NCI-H1048 (cell line): ENCODE results near the gene PNPLA6.
A peak's percentile ranks its signal among the peaks of the same experiment; 100 is the strongest.
"Not testable (repeated sequence)": the region's sequence is repeated elsewhere in the genome, so short reads cannot be mapped to it uniquely, and the experiment has no call there.

ENCODE experiments used
- DNase-seq: peaks from one replicate; lab custom pipeline; 2025; lab: John Stamatoyannopoulos, UW

The PNPLA6 gene

DNA sequence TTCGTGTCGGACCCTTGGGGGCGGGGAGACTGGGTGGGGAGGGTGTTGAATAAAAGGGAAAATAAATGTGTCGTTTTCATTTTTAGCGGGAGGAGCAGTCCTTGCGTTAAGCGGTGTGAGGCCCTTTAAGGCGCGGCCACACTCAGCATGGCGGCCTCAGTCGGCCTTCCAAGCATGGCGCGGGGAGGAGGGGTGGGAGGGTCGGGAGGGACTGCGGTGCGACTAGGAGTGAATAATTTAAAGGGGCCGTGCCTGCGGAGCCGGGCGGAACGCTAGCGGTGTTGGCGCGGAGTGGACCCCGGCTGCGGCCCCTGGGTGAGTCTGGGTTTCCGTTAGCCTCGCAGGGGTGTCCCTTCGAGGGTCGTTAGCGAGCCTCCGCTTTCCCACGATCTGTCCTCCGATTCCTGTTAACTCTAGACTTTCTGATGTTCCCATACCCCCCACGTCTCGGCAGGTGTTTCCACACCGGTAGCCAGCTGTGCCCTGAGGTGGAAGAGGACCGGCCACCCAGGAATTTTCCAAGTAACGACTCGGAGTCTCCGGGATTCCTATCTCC lies 1.5 kb upstream of the PNPLA6 start:
- no peak for DNase-seq

GRCh38 chr19:7534531-7535046 lies 928 bp upstream of the PNPLA6 start:
- DNase-seq, result no peak

- no peak for DNase-seq
These were observed 630 bp downstream of the PNPLA6 start for GRCh38 chr19:7535998-7536695.

DNA sequence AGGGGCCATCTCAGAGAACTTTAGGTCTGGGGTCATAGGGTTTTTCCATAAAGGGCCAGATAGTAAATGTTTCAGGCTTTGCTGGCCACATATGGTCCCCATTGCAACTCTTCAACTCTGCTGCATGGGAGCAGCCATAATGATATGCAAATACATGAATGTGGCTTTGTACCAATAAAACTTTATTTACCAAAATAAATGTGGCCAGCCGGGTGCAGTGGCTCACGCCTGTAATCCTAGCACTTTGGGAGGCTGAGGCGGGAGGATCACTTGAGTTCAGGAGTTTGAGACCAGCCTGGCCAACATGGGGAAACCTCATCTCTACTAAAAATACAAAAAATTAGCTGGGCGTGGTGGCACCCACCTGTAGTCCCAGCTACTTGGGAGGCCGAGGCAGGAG lies 3.5 kb downstream of the PNPLA6 start:
- not testable (repeated sequence) for DNase-seq

DNA sequence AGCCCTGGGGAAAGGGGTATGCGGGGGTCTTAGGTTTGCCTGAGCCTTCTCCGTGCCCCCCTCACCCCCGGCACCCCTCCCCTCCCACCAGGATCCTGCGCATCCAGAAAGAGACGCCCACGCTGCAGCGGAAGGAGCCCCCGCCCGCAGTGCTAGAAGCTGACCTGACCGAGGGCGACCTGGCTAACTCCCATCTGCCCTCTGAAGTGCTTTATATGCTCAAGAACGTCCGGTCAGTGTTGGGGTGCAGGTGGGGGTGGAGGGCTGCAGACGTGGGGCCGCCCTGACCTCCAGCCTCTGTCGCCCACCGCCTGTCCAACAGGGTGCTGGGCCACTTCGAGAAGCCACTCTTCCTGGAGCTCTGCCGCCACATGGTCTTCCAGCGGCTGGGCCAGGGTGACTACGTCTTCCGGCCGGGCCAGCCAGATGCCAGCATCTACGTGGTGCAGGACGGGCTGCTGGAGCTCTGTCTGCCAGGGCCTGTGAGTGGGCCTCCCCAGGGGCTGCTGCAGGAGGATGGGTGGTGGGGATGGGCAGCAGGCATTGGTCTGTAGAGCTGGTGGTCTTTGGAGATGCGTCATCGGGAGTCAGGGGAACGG lies 4.4 kb downstream of the PNPLA6 start:
- no peak for DNase-seq

- no peak for DNase-seq
These were observed 5.4 kb downstream of the PNPLA6 start for GRCh38 chr19:7540761-7541474.

- no peak for DNase-seq
These were observed 5.9 kb downstream of the PNPLA6 start for GRCh38 chr19:7541475-7541824.

- DNase-seq, result no peak
These were observed 6.4 kb downstream of the PNPLA6 start for GRCh38 chr19:7541828-7542443.

DNA sequence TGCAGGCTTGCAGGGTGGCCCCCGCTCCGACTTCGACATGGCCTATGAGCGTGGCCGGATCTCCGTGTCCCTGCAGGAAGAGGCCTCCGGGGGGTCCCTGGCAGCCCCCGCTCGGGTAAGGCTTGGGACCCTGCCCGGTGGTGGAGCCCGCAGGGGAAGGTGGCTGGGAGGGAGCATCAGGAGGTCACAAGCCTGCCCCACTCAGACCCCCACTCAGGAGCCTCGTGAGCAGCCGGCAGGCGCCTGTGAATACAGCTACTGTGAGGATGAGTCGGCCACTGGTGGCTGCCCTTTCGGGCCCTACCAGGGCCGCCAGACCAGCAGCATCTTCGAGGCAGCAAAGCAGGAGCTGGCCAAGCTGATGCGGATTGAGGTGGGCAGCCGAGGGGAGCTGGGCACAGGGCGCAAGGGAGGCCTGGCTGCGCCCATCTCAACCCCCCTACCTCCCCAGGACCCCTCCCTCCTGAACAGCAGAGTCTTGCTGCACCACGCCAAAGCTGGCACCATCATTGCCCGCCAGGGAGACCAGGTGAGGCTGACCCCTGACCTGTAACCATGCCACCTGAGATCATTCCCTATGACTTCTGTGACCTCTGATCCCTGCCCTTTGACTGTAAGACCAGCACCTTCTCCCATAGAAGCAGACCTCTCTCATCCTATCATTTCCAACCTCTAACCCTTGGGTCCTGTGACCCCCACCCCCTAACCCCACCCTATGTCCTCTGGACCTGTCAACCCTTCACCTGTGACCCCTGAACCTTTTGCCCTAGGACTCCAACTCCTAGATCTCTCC lies 7.2 kb downstream of the PNPLA6 start:
- DNase-seq, result no peak

- DNase-seq, result no peak
These were observed 9.1 kb downstream of the PNPLA6 start for GRCh38 chr19:7544626-7545025.

DNA sequence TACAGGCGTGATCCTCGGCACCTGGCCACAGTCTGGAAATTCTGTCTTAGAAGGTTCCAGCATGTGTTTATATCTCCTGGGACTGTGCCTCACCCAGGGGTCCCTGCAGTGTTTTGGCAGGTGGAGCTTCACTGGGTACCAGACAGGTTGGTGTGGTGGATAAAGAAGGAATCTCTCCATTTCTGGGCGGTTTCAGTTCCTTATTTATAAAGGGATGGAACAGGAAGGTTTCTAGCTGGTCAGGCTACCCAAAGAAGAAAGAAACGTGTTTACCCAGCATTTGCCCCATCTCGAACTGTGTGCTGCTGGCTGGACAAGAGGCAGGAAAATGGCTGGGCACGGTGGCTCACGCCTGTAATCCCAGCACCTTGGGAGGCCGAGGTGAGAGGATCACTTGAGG lies 9.8 kb downstream of the PNPLA6 start:
- DNase-seq, result no peak

- DNase-seq, result no peak
These were observed 10.4 kb downstream of the PNPLA6 start for GRCh38 chr19:7545904-7546303.

- DNase-seq, result no peak
These were observed 11.6 kb downstream of the PNPLA6 start for GRCh38 chr19:7547159-7547558.

DNA sequence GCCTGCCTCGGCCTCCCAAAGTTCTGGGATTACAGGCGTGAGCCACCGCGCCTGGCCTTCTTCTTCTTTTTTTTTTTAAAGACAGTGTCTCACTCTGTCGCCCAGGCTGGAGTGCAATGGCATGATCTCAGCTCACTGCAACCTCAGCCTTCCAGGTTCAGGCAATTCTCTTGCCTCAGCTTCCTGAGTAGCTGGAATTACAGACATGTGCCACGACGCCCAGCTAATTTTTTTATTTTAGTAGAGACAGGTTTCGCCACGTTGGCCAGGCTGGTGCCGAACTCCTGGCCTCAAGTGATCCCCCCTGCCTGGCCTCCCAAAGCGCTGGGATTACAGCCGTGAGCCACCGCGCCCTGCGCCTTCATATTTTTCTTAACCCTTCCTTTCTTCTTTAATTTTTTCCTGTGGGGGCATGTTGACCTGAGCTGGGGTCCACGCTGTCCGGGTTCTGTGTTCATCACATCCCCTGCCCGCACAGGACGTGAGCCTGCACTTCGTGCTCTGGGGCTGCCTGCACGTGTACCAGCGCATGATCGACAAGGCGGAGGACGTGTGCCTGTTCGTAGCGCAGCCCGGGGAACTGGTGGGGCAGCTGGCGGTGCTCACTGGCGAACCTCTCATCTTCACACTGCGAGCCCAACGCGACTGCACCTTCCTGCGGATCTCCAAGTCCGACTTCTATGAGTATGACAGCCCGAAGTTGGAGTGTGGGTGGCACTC lies 14.1 kb downstream of the PNPLA6 start:
- no peak for DNase-seq

GRCh38 chr19:7550169-7550770 lies 14.8 kb downstream of the PNPLA6 start:
- no peak for DNase-seq

GRCh38 chr19:7550987-7551761 lies 15.7 kb downstream of the PNPLA6 start:
- DNase-seq, result peak; percentile 59

GRCh38 chr19:7552781-7553180 lies 17.3 kb downstream of the PNPLA6 start:
- no peak for DNase-seq

GRCh38 chr19:7554565-7554964 lies 19.0 kb downstream of the PNPLA6 start:
- no peak for DNase-seq

DNA sequence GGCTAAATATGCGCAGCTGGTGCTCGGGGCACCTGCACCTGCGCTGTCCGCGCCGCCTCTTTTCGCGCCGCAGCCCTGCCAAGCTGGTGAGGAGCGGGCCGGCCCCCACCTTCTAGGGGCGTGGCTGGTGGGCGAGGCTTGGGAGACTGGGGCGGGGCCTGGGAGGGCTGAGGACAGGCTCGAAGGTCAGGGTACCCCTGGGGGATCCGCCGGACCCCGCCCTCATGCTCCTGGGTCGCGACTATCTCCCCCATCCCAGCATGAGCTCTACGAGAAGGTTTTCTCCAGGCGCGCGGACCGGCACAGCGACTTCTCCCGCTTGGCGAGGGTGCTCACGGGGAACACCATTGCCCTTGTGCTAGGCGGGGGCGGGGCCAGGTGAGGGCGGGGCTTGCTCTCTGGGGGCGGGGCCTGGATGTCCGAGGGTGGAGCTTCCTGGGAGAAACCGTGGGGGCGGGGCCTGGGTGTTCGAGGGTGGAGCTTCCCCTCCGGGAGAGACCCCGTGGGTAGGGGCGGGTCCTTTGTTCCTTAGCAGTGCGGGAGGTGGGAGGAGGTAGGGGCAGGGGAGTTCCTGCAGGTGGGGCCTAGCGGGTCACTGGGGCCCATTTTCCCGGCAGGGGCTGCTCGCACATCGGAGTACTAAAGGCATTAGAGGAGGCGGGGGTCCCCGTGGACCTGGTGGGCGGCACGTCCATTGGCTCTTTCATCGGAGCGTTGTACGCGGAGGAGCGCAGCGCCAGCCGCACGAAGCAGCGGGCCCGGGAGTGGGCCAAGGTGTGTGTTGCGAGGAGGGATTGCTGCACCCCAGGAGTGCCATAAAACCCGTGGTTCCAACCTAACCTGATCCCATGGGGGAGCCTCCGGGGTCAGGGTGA lies 19.7 kb downstream of the PNPLA6 start:
- no peak for DNase-seq
